Activated CD8-positive, alpha-beta T cell treated with anti-CD3 and anti-CD28 coated beads for 36 hours (primary cell): ENCODE measurements around the gene WIPI1. TPM values are rescaled to one million over a fixed set of nuclear protein-coding genes. Genes with fewer than 3 reads are reported as not detected.

ENCODE experiments used
- ATAC-seq: fragments of 200-7000 bp; cut with Tn5 transposase; one replicate; pipeline ENCODE4 v1.10.0; 2021; ENCODE audit warnings: mild to moderate bottlenecking, moderate library complexity
- CTCF ChIA-PET: fragments of 350-600 bp; sonication (Branson Sonifier 250); formaldehyde crosslinking; loops from one replicate; lab custom pipeline; 2021; ENCODE audit warnings: antibody characterized with exemption; lab: Charles Lee
- POLR2A ChIA-PET: fragments of 350-600 bp; sonication (Branson Sonifier 250); formaldehyde crosslinking; loops from one replicate; lab custom pipeline; 2021; ENCODE audit warnings: antibody characterized with exemption; lab: Charles Lee
- DNase-seq: peaks from one replicate; pipeline ENCODE4 v3.0.0-alpha.2; 2020
- H3K27ac Mint-ChIP-seq: one replicate; pipeline ENCODE4 v1.8.0; 2021; ENCODE audit warnings: mild to moderate bottlenecking, mixed read lengths
- H3K27me3 Mint-ChIP-seq: one replicate; pipeline ENCODE4 v1.8.0; 2021; ENCODE audit warnings: mixed read lengths
- H3K36me3 Mint-ChIP-seq: one replicate; pipeline ENCODE4 v1.8.0; 2021; ENCODE audit warnings: low read depth, mixed read lengths
- H3K4me1 Mint-ChIP-seq: one replicate; pipeline ENCODE4 v1.8.0; 2021; ENCODE audit warnings: low read depth, mixed read lengths
- H3K4me3 Mint-ChIP-seq: one replicate; pipeline ENCODE4 v1.8.0; 2021; ENCODE audit warnings: mild to moderate bottlenecking, moderate library complexity, mixed read lengths
- H3K9me3 Mint-ChIP-seq: one replicate; pipeline ENCODE4 v1.8.0; 2021; ENCODE audit warnings: mixed read lengths
- CTCF ChIP-seq: fragments of 200-600 bp; IDR thresholded peaks from one replicate; pipeline ENCODE4 v1.8.0; 2022; ENCODE audit warnings: antibody characterized with exemption, mild to moderate bottlenecking
- intact Hi-C: fragments of 100-400 bp; cut with micrococcal nuclease; formaldehyde crosslinking; loops from one replicate; pipeline ENCODE4 v1.10.0; 2022
- total RNA-seq, 2 experiments: library from RNA; stranded (reverse); gene quantifications; one replicate each; pipeline ENCODE4 v1.2.3, GENCODE V29; 2021

Gene WIPI1
- total RNA-seq, 2 experiments from 2014 or later = 11.3 to 13.1 TPM

DNA sequence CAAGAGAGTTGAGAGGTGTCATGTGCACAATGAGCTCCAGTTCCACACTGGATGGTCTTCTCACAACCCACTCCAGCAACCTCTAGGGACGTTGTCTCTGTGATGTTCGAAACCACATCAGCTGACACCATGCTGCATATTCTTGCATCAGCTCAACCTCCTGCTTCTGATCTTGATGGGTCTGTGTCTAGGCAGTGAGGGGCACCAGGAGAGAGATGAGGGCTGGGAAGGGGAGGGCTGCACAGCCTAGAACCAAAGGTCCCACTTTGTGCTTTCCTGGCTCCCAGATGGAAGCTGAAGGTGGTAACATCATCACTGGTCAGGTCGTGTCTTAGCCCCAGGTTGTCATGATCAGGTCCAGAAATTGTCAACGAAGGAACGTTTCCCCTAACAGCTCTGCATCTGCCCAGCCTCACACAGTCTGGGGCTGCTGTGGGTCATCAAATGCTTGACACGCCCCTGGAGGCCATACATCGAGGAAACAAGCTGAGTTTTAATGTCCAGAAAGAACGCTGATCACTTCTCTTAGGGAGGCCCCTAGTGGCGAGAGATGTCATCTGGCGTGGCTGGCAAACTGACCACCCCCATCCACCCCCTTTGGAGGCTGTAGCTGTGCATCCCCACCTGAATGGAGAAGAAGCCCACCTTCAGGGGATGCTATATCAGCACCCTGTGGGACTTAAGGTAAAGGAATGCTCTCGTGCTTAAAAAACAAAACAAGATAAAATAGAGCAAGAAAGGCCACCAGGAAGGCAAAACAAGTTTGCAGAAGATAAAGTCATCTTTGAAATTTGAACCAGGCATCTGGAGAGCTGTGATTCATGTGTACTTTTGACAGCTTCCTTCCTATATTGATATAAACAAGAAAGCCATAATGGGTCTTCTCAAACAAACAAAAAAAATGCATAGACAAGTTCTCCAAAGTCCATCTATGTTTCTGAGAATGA is 58.3 kb downstream of the WIPI1 start:
- intact Hi-C loops = loop anchor here (5.0 kb wide), 1 partner anchor 102 kb away; no protein-coding TSS in a partner anchor
- peak; percentile 64 for DNase-seq
- TF ChIP-seq CTCF = peak; percentile 77
- Mint-ChIP-seq H3K4me1 (peaks cover 35% of the 10 kb centered on the region), H3K27me3 (no peaks in the 10 kb centered on the region), H3K9me3 (peaks cover 6% of the 10 kb centered on the region), H3K4me3 (peak overlapping the region; percentile 22), H3K27ac (peak overlapping the region; percentile 93), H3K36me3 (peaks cover 18% of the 10 kb centered on the region)
- ChIA-PET POLR2A (interaction anchor here (0.9 to 1.8 kb wide), 8 partner anchors 8 to 150 kb away, joined by 3 to 8 read pairs (median 4); partner anchors contain the start of genes ARSG and SLC16A6), CTCF (interaction anchor here (0.5 to 3.2 kb wide), 39 partner anchors 8 to 293 kb away, joined by 3 to 21 read pairs (median 4); partner anchors contain the start of gene SLC16A6)
- peak; percentile 57 for ATAC-seq

DNA sequence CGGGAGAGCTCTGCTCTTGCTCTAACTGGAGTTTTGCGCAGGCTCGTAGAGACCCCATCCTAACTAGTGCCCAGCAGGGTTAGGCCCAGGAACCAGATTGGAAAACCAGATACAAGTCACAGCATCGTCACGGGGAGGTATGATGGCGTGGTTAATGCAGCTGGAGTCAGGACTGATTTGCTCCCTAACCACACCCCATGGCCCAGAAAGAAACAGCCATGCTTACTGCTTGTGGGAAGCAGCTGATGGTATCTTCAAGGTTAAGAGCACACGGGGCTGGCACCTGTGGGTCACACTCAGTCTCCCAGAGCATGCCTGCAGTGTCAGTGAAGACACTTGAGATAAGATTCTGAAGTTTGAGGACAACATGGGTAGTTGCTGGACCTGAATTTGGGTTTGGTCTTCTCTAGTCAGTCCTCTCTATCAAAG is 60.2 kb downstream of the WIPI1 start:
- TF ChIP-seq CTCF = no peak
- CTCF ChIA-PET = interaction anchor here (0.8 to 3.2 kb wide), 5 partner anchors 13 to 134 kb away, joined by 3 to 18 read pairs (median 3); no protein-coding TSS in a partner anchor
- intact Hi-C loops = loop anchor here (5.0 kb wide), 1 partner anchor 100 kb away; no protein-coding TSS in a partner anchor
- no peaks in the 10 kb centered on the region for H3K27me3 Mint-ChIP-seq
- peaks cover 6% of the 10 kb centered on the region for H3K9me3 Mint-ChIP-seq
- ATAC-seq (no peak), DNase-seq (no peak)
- H3K4me1 Mint-ChIP-seq = peaks cover 35% of the 10 kb centered on the region
- H3K36me3 Mint-ChIP-seq = peaks cover 16% of the 10 kb centered on the region
- peak overlapping the region; percentile 58 for H3K27ac Mint-ChIP-seq
- POLR2A ChIA-PET = interaction anchor here (1.9 kb wide), 1 partner anchor 105 kb away, joined by 6 read pairs; the partner anchor contains the start of genes ARSG and SLC16A6
- H3K4me3 Mint-ChIP-seq = no peak overlapping the region

- Mint-ChIP-seq H3K27me3 (no peaks in the 10 kb centered on the region), H3K27ac (peak overlapping the region; percentile 58), H3K4me3 (no peak overlapping the region), H3K4me1 (peaks cover 35% of the 10 kb centered on the region), H3K36me3 (peaks cover 16% of the 10 kb centered on the region), H3K9me3 (peaks cover 6% of the 10 kb centered on the region)
- TF ChIP-seq CTCF = no peak
- intact Hi-C loops = loop anchor here (5.0 kb wide), 1 partner anchor 99 kb away; no protein-coding TSS in a partner anchor
- DNase-seq (no peak), ATAC-seq (no peak)
- ChIA-PET CTCF (interaction anchor here (0.8 to 3.2 kb wide), 4 partner anchors 13 to 133 kb away, joined by 3 to 18 read pairs (median 3); no protein-coding TSS in a partner anchor), POLR2A (interaction anchor here (0.9 to 1.9 kb wide), 2 partner anchors 72 to 105 kb away, joined by 4 to 6 read pairs; partner anchors contain the start of genes ARSG and SLC16A6)
Measured at GRCh38 chr17:68396226-68397107, 60.8 kb downstream of the WIPI1 start.

DNA sequence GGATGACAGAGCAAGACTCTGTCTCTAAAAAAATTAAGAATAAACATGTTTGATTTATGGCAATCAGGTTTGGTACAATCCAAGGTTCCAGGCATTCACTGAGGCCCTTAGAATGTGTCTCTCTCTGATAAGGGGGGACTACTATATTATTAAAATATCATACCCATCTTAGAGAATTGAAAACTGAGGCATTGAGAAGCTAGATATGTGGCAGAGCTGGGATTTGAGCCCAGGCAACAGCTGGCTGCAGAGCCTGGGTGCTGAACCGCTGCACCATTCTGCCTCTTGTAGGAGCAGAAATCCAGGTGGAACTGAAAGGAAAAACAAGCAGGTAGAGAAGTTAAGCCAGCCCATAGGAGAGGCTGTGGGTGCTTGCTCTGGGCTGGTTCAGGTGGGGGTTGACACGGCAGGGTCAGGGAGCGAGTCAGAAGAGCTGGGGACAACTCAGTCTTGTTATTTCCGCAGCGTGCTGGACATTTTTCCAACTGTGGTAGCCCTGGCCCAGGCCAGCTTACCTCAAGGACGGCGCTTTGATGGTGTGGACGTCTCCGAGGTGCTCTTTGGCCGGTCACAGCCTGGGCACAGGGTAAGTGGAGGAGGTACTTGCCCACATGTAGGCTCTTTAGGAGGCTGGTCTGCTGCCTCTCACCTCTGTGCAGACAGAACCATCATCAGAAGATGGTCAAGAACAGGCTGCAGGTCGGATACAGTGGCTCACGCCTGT is 62.5 kb downstream of the WIPI1 start:
- no peak for TF ChIP-seq CTCF
- Mint-ChIP-seq H3K4me3 (no peak overlapping the region), H3K27ac (no peak overlapping the region), H3K36me3 (peaks cover 16% of the 10 kb centered on the region), H3K27me3 (no peaks in the 10 kb centered on the region), H3K9me3 (peaks cover 6% of the 10 kb centered on the region), H3K4me1 (peaks cover 27% of the 10 kb centered on the region)
- intact Hi-C loops = loop anchor here (5.0 kb wide), 1 partner anchor 97 kb away; no protein-coding TSS in a partner anchor
- ATAC-seq (no peak), DNase-seq (no peak)
- CTCF ChIA-PET = interaction anchor here (1.1 kb wide), 1 partner anchor 38 kb away, joined by 4 read pairs; no protein-coding TSS in a partner anchor
- POLR2A ChIA-PET = no interaction called here
